SK-N-SH treated with all-trans-retinoic acid at 6 μM for 48 hours (cell line): ENCODE results near the gene MUC22.

Experiments used
- ATAC-seq: fragments of 200-7000 bp; cut with Tn5 transposase; 3 replicates; pipeline ENCODE4 v1.9.1; 2020; ENCODE audit warnings: mild to moderate bottlenecking, moderate library complexity
- ARNTL ChIP-seq: fragments of 450-650 bp; formaldehyde crosslinking; IDR thresholded peaks from 2 replicates; pipeline ENCODE4 v1.5.0; 2020; ENCODE audit warnings: low read depth, mild to moderate bottlenecking, moderate library complexity, borderline replicate concordance
- BACH2 ChIP-seq: fragments of 250-450 bp; sonication (Bioruptor Pico); IDR thresholded peaks from 2 replicates; pipeline ENCODE4 v1.9.0; 2021; ENCODE audit warnings: mild to moderate bottlenecking, borderline replicate concordance
- CREB5 ChIP-seq: fragments of 250-450 bp; sonication (Bioruptor Pico); IDR thresholded peaks from 2 replicates; pipeline ENCODE4 v1.5.1; 2020; ENCODE audit warnings: low read depth, mild to moderate bottlenecking, moderate library complexity
- CSDC2 ChIP-seq: fragments of 250-450 bp; sonication (Bioruptor Pico); IDR thresholded peaks from 2 replicates; pipeline ENCODE4 v1.5.0; 2020; ENCODE audit warnings: mild to moderate bottlenecking, moderate library complexity
- CSRNP3 ChIP-seq: fragments of 250-450 bp; sonication (Bioruptor Pico); IDR thresholded peaks from 2 replicates; pipeline ENCODE4 v1.5.1; 2021; ENCODE audit warnings: mild to moderate bottlenecking, moderate library complexity
- ESRRG ChIP-seq: fragments of 250-450 bp; sonication (Bioruptor Pico); IDR thresholded peaks from 2 replicates; pipeline ENCODE4 v1.6.1; 2021; ENCODE audit warnings: mild to moderate bottlenecking
- GLIS3 ChIP-seq: fragments of 250-450 bp; sonication (Bioruptor Pico); IDR thresholded peaks from 2 replicates; pipeline ENCODE4 v1.5.0; 2020; ENCODE audit warnings: mild to moderate bottlenecking, moderate library complexity
- ISL1 ChIP-seq: fragments of 250-450 bp; sonication (Bioruptor Pico); IDR thresholded peaks from 2 replicates; pipeline ENCODE4 v2.1.2; 2022; ENCODE audit warnings: mild to moderate bottlenecking, moderate library complexity
- PATZ1 ChIP-seq: fragments of 250-450 bp; sonication (Bioruptor Pico); IDR thresholded peaks from 2 replicates; pipeline ENCODE4 v1.8.0; 2020; ENCODE audit warnings: mild to moderate bottlenecking, moderate library complexity, borderline replicate concordance
- POU6F1 ChIP-seq: fragments of 250-450 bp; sonication (Bioruptor Pico); IDR thresholded peaks from 2 replicates; pipeline ENCODE4 v1.8.0; 2021; ENCODE audit warnings: low read depth, mild to moderate bottlenecking, moderate library complexity, borderline replicate concordance
- PPARA ChIP-seq: fragments of 250-450 bp; sonication (Bioruptor Pico); IDR thresholded peaks from 2 replicates; pipeline ENCODE4 v1.5.0; 2020; ENCODE audit warnings: mild to moderate bottlenecking, borderline replicate concordance
- RARB ChIP-seq: fragments of 250-450 bp; sonication (Bioruptor Pico); IDR thresholded peaks from 2 replicates; pipeline ENCODE4 v1.8.0; 2021; ENCODE audit warnings: mild to moderate bottlenecking, moderate library complexity
- TOX ChIP-seq: fragments of 250-450 bp; sonication (Bioruptor Pico); IDR thresholded peaks from 2 replicates; pipeline ENCODE4 v1.8.0; 2021; ENCODE audit warnings: mild to moderate bottlenecking, moderate library complexity, borderline replicate concordance
- TSHZ2 ChIP-seq: fragments of 250-450 bp; sonication (Bioruptor Pico); IDR thresholded peaks from 2 replicates; pipeline ENCODE4 v1.5.0; 2020; ENCODE audit warnings: mild to moderate bottlenecking, moderate library complexity
- ZC3H10 ChIP-seq: fragments of 250-450 bp; sonication (Bioruptor Pico); IDR thresholded peaks from 2 replicates; pipeline ENCODE4 v1.5.1; 2021; ENCODE audit warnings: mild to moderate bottlenecking, moderate library complexity
- ZFP3 ChIP-seq: fragments of 250-450 bp; sonication (Bioruptor Pico); IDR thresholded peaks from 2 replicates; pipeline ENCODE4 v1.5.0; 2020; ENCODE audit warnings: mild to moderate bottlenecking, moderate library complexity
- ZFP30 ChIP-seq: fragments of 450-650 bp; formaldehyde crosslinking; IDR thresholded peaks from 2 replicates; pipeline ENCODE4 v1.5.0; 2022; ENCODE audit warnings: mild to moderate bottlenecking, moderate library complexity
- ZNF565 ChIP-seq: fragments of 450-650 bp; formaldehyde crosslinking; conservative IDR thresholded peaks from 2 replicates; pipeline ENCODE4 v1.5.0; 2020; ENCODE audit warnings: low read depth, mild to moderate bottlenecking, moderate library complexity
- ZNF70 ChIP-seq: fragments of 450-650 bp; formaldehyde crosslinking; IDR thresholded peaks from 2 replicates; pipeline ENCODE4 v1.5.0; 2020; ENCODE audit warnings: mild to moderate bottlenecking, moderate library complexity
- ZNF8 ChIP-seq: fragments of 450-650 bp; formaldehyde crosslinking; IDR thresholded peaks from 2 replicates; pipeline ENCODE4 v1.5.0; 2020; ENCODE audit warnings: mild to moderate bottlenecking, moderate library complexity

Gene MUC22

GRCh38 chr6:31068669-31069340 is 58.5 kb downstream of the MUC22 start:
- TF ChIP-seq ISL1 (no peak), GLIS3 (no peak), CSRNP3 (CRISPR knock-in tag) (no peak), ARNTL (CRISPR knock-in tag) (no peak), TSHZ2 (CRISPR knock-in tag) (no peak), PATZ1 (CRISPR knock-in tag) (no peak), ZC3H10 (CRISPR knock-in tag) (no peak), CREB5 (CRISPR knock-in tag) (no peak), RARB (CRISPR knock-in tag) (no peak), ZFP3 (CRISPR knock-in tag) (no peak), ZFP30 (CRISPR knock-in tag) (no peak), BACH2 (no peak), ZNF70 (CRISPR knock-in tag) (no peak), PPARA (CRISPR knock-in tag) (no peak), ZNF8 (CRISPR knock-in tag) (no peak)
- peak; percentile 87 for ATAC-seq

GRCh38 chr6:31070711-31071197 is 60.5 kb downstream of the MUC22 start:
- peak; percentile 98 for ATAC-seq
- no peak for TF ChIP-seq PPARA (CRISPR knock-in tag)
- no peak for TF ChIP-seq TOX
- no peak for TF ChIP-seq ZC3H10 (CRISPR knock-in tag)
- no peak for TF ChIP-seq ZNF565 (CRISPR knock-in tag)
- TF ChIP-seq ZFP30 (CRISPR knock-in tag), result no peak
- TF ChIP-seq ZFP3 (CRISPR knock-in tag), result no peak
- TF ChIP-seq CSDC2, result no peak
- no peak for TF ChIP-seq ZNF70 (CRISPR knock-in tag)
- no peak for TF ChIP-seq POU6F1 (CRISPR knock-in tag)
- TF ChIP-seq ZNF8 (CRISPR knock-in tag), result no peak
- TF ChIP-seq, all 23 proteins: peak for 0

- TF ChIP-seq CREB5 (CRISPR knock-in tag) (no peak), ZNF8 (CRISPR knock-in tag) (no peak), CSDC2 (no peak), ESRRG (CRISPR knock-in tag) (no peak)
- TF ChIP-seq, all 23 proteins: peak for 0
- ATAC-seq, result no peak
Observed at GRCh38 chr6:31074401-31074800, 64.1 kb downstream of the MUC22 start.
